HepG2 (cell line): ENCODE results near the gene PCED1B. TPM values are rescaled to one million over a fixed set of nuclear protein-coding genes. Genes with fewer than 3 reads are reported as not detected.

ENCODE experiments used
- ATAC-seq: fragments of 200-7000 bp; cut with Tn5 transposase; 3 replicates; pipeline ENCODE4 v1.9.1; 2020; ENCODE audit warnings: mild to moderate bottlenecking, moderate library complexity
- BruUV-seq: library from RNA; stranded (reverse); fragments of 400-500 nt; replicated peaks from 2 replicates; lab custom pipeline; 2021; lab: Mats Ljungman, UMichigan
- CTCF ChIA-PET: fragments of 300-600 bp; formaldehyde crosslinking; extraction: SDS; loops from one replicate; lab custom pipeline; 2021; ENCODE audit warnings: low total read pairs, inconsistent platforms, low intra/inter-chr PET ratio; lab: Yijun Ruan, JAX
- POLR2A ChIA-PET: fragments of 350-600 bp; sonication (Branson Sonifier 250); formaldehyde crosslinking; loops from one replicate; lab custom pipeline; 2020; ENCODE audit warnings: antibody characterized with exemption, inconsistent platforms; lab: Yijun Ruan, JAX
- DNase-seq: peaks from one replicate; pipeline ENCODE4 v3.0.0-alpha.2; 2015; ENCODE audit warnings: low spot score
- FAIRE-seq: peaks from 3 replicates; lab custom pipeline; 2011; peaks lifted over from hg19 to GRCh38; lab: Jason Lieb, UNC
- H2AFZ ChIP-seq: one replicate; pipeline ENCODE4 v1.6.1; 2011; ENCODE audit warnings: low read length, inconsistent platforms
- H3K27ac ChIP-seq: fragments of 300-600 bp; 3 replicates; pipeline ENCODE4 v1.8.0; 2011; ENCODE audit warnings: mixed run types, mild to moderate bottlenecking, mixed read lengths, low read length, inconsistent platforms; ENCODE audit not compliant: insufficient read depth; ENCODE audit errors: extremely low read length
- H3K27me3 ChIP-seq, 2 experiments: fragments of 200-600 bp in 1 of 2; 2 replicates in 1 of 2; 3 replicates in 1 of 2; pipeline versions ENCODE4 v1.6.0 to v1.8.0; 2011; ENCODE audit warnings: low read length in 2 of 2, mild to moderate bottlenecking in 2 of 2, moderate library complexity in 2 of 2, inconsistent platforms in 1 of 2; ENCODE audit not compliant: insufficient read depth in 2 of 2, control insufficient read depth in 1 of 2
- H3K36me3 ChIP-seq, 2 experiments: fragments of 200-600 bp in 1 of 2; replicated peaks in 1 of 2; 2 replicates in 1 of 2; 3 replicates in 1 of 2; pipeline versions ENCODE4 v1.5.1 to v1.8.0; 2011; ENCODE audit warnings: low read length in 2 of 2, inconsistent platforms in 1 of 2; ENCODE audit not compliant: insufficient read depth in 2 of 2, control insufficient read depth in 1 of 2
- H3K4me1 ChIP-seq: 2 replicates; pipeline ENCODE4 v1.5.1; 2012; ENCODE audit warnings: low read length, inconsistent platforms; ENCODE audit not compliant: insufficient read depth
- H3K4me2 ChIP-seq: 2 replicates; pipeline ENCODE4 v1.6.0; 2011; ENCODE audit warnings: low read depth, low read length, inconsistent platforms
- H3K4me3 ChIP-seq, 3 experiments: fragments of 200-600 bp in 1 of 3; sonication (generic), shearing (Covaris generic) in 1 of 3; replicated peaks in 1 of 3; 2 replicates each; pipeline ENCODE4 v1.5.1; 2011 to 2016; ENCODE audit warnings: low read length in 3 of 3, inconsistent platforms in 2 of 3, low read depth in 2 of 3, mild to moderate bottlenecking in 2 of 3, control low read depth in 1 of 3, mixed read lengths in 1 of 3; ENCODE audit not compliant: insufficient read depth in 1 of 3
- H3K79me2 ChIP-seq: one replicate; pipeline ENCODE4 v1.6.1; 2011; ENCODE audit warnings: low read length, inconsistent platforms; ENCODE audit not compliant: insufficient read depth
- H3K9ac ChIP-seq: 2 replicates; pipeline ENCODE4 v1.6.0; 2011; ENCODE audit warnings: mild to moderate bottlenecking, low read depth, low read length, inconsistent platforms; ENCODE audit not compliant: insufficient read depth
- H3K9me3 ChIP-seq: 2 replicates; pipeline ENCODE4 v1.5.1; 2012; ENCODE audit warnings: mild to moderate bottlenecking, low read length
- H4K20me1 ChIP-seq: 2 replicates; pipeline ENCODE4 v1.6.0; 2011; ENCODE audit warnings: inconsistent platforms, mild to moderate bottlenecking, low read length, moderate library complexity; ENCODE audit not compliant: insufficient read depth
- BHLHE40 ChIP-seq: IDR thresholded peaks from 2 replicates; pipeline ENCODE4 v1.6.1; 2011; ENCODE audit warnings: low read length, improper control_type of control experiment
- HDAC1 ChIP-seq: sonication (generic); formaldehyde crosslinking; IDR thresholded peaks from 2 replicates; pipeline ENCODE4 v1.5.1; 2020; ENCODE audit warnings: mild to moderate bottlenecking, missing genetic modification reagents
- RBM39 ChIP-seq: fragments of 200-400 bp; formaldehyde crosslinking; IDR thresholded peaks from one replicate; pipeline ENCODE4 v1.6.1; 2018; ENCODE audit warnings: antibody characterized with exemption, mild to moderate bottlenecking, low read depth, low read length; ENCODE audit not compliant: poor library complexity, severe bottlenecking
- SMARCE1 ChIP-seq: fragments of 450-650 bp; IDR thresholded peaks from 2 replicates; pipeline ENCODE4 v1.6.1; 2017; ENCODE audit warnings: borderline replicate concordance
- SNAI1 ChIP-seq: sonication (generic); formaldehyde crosslinking; IDR thresholded peaks from 2 replicates; pipeline ENCODE4 v1.5.0; 2020; ENCODE audit warnings: mild to moderate bottlenecking, missing genetic modification reagents, borderline replicate concordance
- ZNF101 ChIP-seq: sonication (generic); formaldehyde crosslinking; IDR thresholded peaks from 2 replicates; pipeline ENCODE4 v1.4.0; 2020; ENCODE audit warnings: mild to moderate bottlenecking, low read depth, missing genetic modification reagents, borderline replicate concordance
- ZNF160 ChIP-seq: sonication (generic); formaldehyde crosslinking; IDR thresholded peaks from 2 replicates; pipeline ENCODE4 v1.8.0; 2022; ENCODE audit warnings: mild to moderate bottlenecking, inconsistent platforms, missing genetic modification reagents
- ZNF343 ChIP-seq: sonication (generic); formaldehyde crosslinking; IDR thresholded peaks from 2 replicates; pipeline ENCODE4 v1.4.0; 2020; ENCODE audit warnings: mild to moderate bottlenecking, missing genetic modification reagents
- ZNF562 ChIP-seq: sonication (generic); formaldehyde crosslinking; IDR thresholded peaks from 2 replicates; pipeline ENCODE4 v1.8.0; 2022; ENCODE audit warnings: missing genetic modification reagents, borderline replicate concordance
- ZNF605 ChIP-seq: sonication (generic); formaldehyde crosslinking; IDR thresholded peaks from 2 replicates; pipeline ENCODE4 v1.8.0; 2022; ENCODE audit warnings: mild to moderate bottlenecking, missing genetic modification reagents
- WGBS: methylation state at CpG from one replicate; pipeline ENCODE4 v1.1.6; 2017; ENCODE audit warnings: low lambda C conversion rate; 5-methylcytosine and 5-hydroxymethylcytosine counted together
- in situ Hi-C: cut with HindIII; loops from 2 replicates; pipeline ENCODE4 v1.10.0; 2017; ENCODE audit warnings: low pct_unique_long_range_greater_than_20kb; ENCODE audit not compliant: extremely low pct_ligation_motif_present
- intact Hi-C: fragments of 100-400 bp; cut with micrococcal nuclease; formaldehyde crosslinking; loops from one replicate; pipeline ENCODE4 v1.10.0; 2022; ENCODE audit not compliant: unreplicated experiment
- polyA plus RNA-seq, 8 experiments: library from polyadenylated mRNA; depleted of rRNA in 3 of 8; stranded (reverse) in 7 of 8; unstranded in 1 of 8; fragments of >200 nt; fragmentation: Illumina TruSeq in 4 of 8; extraction: Trizol in 4 of 8; gene quantifications; 2 replicates each; pipeline versions ENCODE4 v1.2.1 to v1.2.3, GENCODE V29; 2011 to 2016; ENCODE audit warnings: low read depth in 4 of 8, missing spikeins in 1 of 8, mixed read lengths in 1 of 8; ENCODE audit not compliant: insufficient read depth in 1 of 8
- total RNA-seq, 5 experiments: library from RNA; depleted of rRNA; stranded (reverse); fragments of >200 nt; fragmentation: Illumina TruSeq; extraction: Trizol; gene quantifications; 2 replicates each; pipeline ENCODE4 v1.2.3, GENCODE V29; 2016; ENCODE audit warnings: low read depth in 1 of 5
- TF ChIP-seq, protein P1 (sequence below): sonication (generic); formaldehyde crosslinking; IDR thresholded peaks from 2 replicates; pipeline ENCODE4 v1.4.0; 2020; ENCODE audit warnings: mild to moderate bottlenecking, missing genetic modification reagents

Gene PCED1B
- total and polyA plus RNA-seq, 2 of the 13 experiments (the other 11 are each of a cell fraction or from before 2014, with no cell fraction given), result 0.11 to 0.37 TPM

DNA sequence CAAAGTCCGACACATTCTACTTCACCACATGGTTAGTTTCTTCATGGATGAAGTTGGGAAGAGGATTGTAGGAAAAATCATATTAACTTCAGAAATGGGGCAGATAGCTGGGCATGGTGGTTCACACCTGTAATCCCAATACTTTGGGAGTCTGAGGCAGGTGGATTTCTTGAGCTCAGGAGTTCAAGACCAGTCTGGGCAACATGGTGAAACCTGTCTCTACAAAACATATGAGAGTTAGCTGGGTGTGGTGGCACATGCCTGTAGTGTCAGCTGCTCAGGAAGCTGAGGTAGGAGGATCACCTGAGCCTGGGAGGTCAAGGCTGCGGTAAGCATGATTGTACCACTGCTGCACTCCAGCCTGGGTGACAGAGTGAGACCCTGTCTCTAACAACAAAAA is 49.5 kb upstream of the PCED1B start:
- POLR2A ChIA-PET, result no interaction called here
- FAIRE-seq, result no peak
- Histone ChIP-seq H3K4me3 (no peak overlapping the region), H3K79me2 (no peaks in the 10 kb centered on the region), H3K9ac (no peak overlapping the region), H4K20me1 (no peaks in the 10 kb centered on the region), H3K9me3 (no peaks in the 10 kb centered on the region), H3K4me1 (no peaks in the 10 kb centered on the region), H2AFZ (no peak overlapping the region), H3K27ac (no peak overlapping the region)
- in situ Hi-C loops, result no loop called here
- 7% methylated on average over 2 of the region's 2 CpGs for WGBS
- ATAC-seq, result no peak
- DNase-seq, result no peak
- TF ChIP-seq BHLHE40 (no peak), RBM39 (no peak), ZNF160 (CRISPR knock-in tag) (no peak), ZNF605 (CRISPR knock-in tag) (no peak), ZNF101 (no peak), SNAI1 (CRISPR knock-in tag) (no peak), ZNF343 (CRISPR knock-in tag) (no peak), ZNF562 (no peak), SMARCE1 (no peak), HDAC1 (CRISPR knock-in tag) (no peak)
- TF ChIP-seq, protein P1, sequence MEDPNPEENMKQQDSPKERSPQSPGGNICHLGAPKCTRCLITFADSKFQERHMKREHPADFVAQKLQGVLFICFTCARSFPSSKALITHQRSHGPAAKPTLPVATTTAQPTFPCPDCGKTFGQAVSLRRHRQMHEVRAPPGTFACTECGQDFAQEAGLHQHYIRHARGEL (CRISPR knock-in tag), result no peak
- TF ChIP-seq, all 625 proteins: peak for 0
- Histone ChIP-seq H3K27me3 (peaks cover 0 to 9% of the 10 kb centered on the region in 2 experiments; a peak in 2 of 5 replicates), H3K4me2 (no peak overlapping the region), H3K36me3 (no peaks in the 10 kb centered on the region)
- CTCF ChIA-PET, result no interaction called here
- intact Hi-C loops, result loop anchor here (5.0 kb wide), 1 partner anchor 657 kb away; no protein-coding TSS in a partner anchor
- BruUV-seq, result no TSS peak
